ENCODE measurements around the gene DDOST. TPM values are rescaled to one million over a fixed set of nuclear protein-coding genes. Genes with fewer than 3 reads are reported as not detected.
A peak's percentile ranks its signal among the peaks of the same experiment; 100 is the strongest.

DDOST gene
- total and polyA plus RNA-seq, 8 donors, result 189 to 246 (median 202) TPM

DNA sequence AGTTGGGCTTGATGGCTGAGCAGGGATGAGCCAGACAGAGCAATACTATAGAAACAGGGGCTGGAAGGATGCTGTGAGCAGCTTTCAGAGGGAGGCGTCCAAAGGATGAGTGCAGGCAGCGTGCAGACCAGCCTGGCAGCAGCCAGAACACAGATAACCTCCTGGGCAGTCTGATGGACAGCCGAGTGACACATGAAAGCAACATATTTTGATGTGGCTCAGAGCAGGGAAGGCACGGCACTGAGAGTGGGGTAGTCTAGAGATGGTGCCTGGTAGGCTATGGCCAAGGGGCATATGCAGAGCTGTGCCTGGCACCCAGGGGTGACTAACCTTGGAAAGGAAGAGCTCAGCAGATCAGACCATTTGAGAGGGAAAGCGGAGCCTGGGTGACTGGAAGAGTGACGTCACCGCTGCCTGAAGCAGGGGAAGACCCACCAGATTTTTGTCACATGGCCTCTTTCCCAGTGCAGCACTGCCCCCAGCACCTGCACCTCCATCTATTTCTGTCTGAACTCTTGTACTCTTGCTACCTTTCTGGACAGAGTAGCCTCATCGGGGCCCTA, 24.3 kb downstream of the DDOST start:
- no peak for ATAC-seq
- DNase-seq, result no peak
- no peaks in the 10 kb centered on the region for H3K9me3 ChIP-seq
- peaks cover 0 to 48% of the 10 kb centered on the region in 2 donors for H3K36me3 ChIP-seq
- no peak overlapping the region for H3K27ac ChIP-seq
- H3K27me3 ChIP-seq, result no peaks in the 10 kb centered on the region
- H3K4me1 ChIP-seq, result peaks cover 0 to 15% of the 10 kb centered on the region in 2 donors
- TF ChIP-seq, protein P1, sequence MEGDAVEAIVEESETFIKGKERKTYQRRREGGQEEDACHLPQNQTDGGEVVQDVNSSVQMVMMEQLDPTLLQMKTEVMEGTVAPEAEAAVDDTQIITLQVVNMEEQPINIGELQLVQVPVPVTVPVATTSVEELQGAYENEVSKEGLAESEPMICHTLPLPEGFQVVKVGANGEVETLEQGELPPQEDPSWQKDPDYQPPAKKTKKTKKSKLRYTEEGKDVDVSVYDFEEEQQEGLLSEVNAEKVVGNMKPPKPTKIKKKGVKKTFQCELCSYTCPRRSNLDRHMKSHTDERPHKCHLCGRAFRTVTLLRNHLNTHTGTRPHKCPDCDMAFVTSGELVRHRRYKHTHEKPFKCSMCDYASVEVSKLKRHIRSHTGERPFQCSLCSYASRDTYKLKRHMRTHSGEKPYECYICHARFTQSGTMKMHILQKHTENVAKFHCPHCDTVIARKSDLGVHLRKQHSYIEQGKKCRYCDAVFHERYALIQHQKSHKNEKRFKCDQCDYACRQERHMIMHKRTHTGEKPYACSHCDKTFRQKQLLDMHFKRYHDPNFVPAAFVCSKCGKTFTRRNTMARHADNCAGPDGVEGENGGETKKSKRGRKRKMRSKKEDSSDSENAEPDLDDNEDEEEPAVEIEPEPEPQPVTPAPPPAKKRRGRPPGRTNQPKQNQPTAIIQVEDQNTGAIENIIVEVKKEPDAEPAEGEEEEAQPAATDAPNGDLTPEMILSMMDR (IDR thresholded peaks at IDR 0.05), result no peak
- H3K4me3 ChIP-seq, result no peak overlapping the region
- intact Hi-C loops (cut with DNase I), result loop anchor here in 1 of 2 donors (5.0 to 10.0 kb wide), 2 partner anchors 62 to 115 kb away; no protein-coding TSS in a partner anchor

DNA sequence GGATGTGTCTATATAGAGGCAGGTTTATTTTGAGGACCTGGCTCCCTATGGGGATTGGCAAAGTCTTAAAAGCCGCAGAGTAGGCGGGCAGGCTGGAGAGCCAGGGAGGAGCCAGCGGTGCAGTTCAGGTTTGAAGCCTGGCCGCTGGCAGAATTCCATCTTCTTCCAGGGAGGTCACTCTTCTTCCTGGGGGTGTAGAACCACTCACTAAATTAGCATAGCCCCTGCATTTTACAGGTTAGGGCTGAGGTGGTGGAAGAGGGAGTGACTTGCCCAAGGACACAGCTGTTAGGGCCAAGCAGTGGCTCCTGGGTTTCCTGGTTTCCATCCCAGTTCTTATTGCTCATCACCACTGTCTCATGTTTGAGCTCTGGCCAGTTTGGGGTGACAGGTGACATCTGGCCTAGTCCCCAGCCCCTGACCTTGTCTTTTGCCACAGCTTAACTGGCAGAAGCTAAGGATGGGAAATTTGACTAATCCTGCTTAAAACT, 26.5 kb downstream of the DDOST start:
- H3K27ac ChIP-seq, result peak overlapping the region in 1 of 2 donors; percentile 97

DNA sequence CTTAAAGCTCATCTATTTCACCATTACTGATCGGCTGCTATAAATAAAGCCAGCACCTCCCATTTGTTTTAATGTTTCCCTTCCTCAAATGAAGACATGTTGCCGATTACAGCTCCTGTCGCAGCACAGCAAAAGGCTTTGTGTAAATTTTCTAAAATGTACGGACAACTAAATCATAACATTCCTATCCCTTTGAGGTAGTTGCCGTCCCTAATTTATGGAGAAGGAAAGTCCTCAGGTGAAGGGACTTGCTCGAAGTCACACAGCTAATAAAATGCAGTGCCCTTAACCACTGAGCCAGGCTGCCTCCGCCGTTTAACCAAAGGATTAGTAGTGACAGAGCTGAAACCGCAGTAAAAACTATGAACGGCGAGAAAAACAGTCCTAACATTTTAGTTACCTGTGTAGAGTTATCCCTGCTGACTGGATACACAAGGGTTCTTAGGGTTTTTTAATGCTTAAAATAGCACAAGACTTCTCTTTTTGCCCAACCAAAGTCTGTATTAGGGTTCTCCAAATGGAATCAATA, 27.0 kb downstream of the DDOST start:
- Histone ChIP-seq H3K9me3 (no peaks in the 10 kb centered on the region), H3K27me3 (peaks cover 0 to 10% of the 10 kb centered on the region in 2 donors), H3K4me3 (peak overlapping the region; percentile 90 to 96), H3K27ac (peak overlapping the region; percentile 85 to 97), H3K36me3 (peaks cover 0 to 23% of the 10 kb centered on the region in 2 donors), H3K4me1 (peaks cover 0 to 15% of the 10 kb centered on the region in 2 donors)
- TF ChIP-seq, protein P1 (IDR thresholded peaks at IDR 0.05), result no peak
- intact Hi-C loops (cut with DNase I), result loop anchor here in 1 of 2 donors (10.0 kb wide), 1 partner anchor 59 kb away; no protein-coding TSS in a partner anchor
- ATAC-seq, result peak; percentile 4
- DNase-seq, result no peak

More for the DNA sequence above, 26.5 kb downstream of the DDOST start:
- TF ChIP-seq, protein P1 (IDR thresholded peaks at IDR 0.05), result no peak
- Histone ChIP-seq H3K4me3 (peak overlapping the region; percentile 90 to 96), H3K27me3 (peaks cover 0 to 8% of the 10 kb centered on the region in 2 donors), H3K36me3 (peaks cover 0 to 28% of the 10 kb centered on the region in 2 donors), H3K9me3 (no peaks in the 10 kb centered on the region), H3K4me1 (peaks cover 0 to 15% of the 10 kb centered on the region in 2 donors)
- ATAC-seq, result peak; percentile 86
- peak in 2 of 4 donors; percentile 47 to 67 for DNase-seq
- intact Hi-C loops (cut with DNase I), result loop anchor here in 1 of 2 donors (5.0 to 10.0 kb wide), 2 partner anchors 60 to 112 kb away; no protein-coding TSS in a partner anchor

DNA sequence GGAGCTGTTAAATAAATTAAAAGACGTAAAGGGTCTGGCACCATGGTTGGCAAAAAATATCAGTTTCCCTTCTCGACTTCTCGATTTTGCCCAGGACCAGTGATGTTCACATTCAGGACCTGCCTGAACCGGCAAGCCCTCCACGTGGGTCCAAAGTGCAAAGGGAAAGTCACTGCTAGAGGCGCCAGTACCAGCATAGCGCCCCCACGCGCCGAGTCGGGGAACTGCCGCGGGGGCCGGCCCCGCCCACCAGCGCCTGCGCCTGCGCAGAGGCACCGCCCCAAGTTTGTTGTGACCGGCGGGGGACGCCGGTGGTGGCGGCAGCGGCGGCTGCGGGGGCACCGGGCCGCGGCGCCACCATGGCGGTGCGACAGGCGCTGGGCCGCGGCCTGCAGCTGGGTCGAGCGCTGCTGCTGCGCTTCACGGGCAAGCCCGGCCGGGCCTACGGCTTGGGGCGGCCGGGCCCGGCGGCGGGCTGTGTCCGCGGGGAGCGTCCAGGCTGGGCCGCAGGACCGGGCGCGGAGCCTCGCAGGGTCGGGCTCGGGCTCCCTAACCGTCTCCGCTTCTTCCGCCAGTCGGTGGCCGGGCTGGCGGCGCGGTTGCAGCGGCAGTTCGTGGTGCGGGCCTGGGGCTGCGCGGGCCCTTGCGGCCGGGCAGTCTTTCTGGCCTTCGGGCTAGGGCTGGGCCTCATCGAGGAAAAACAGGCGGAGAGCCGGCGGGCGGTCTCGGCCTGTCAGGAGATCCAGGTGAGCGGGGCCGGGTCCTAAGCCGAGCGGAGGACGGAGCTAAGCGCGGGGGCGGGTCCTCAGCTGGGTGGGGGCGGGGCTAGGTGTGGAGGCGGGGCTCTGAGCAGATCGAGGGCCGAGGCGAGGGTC, 27.7 kb downstream of the DDOST start, which contains the start of gene PINK1:
PINK1 (plus strand) TSS at position 269 of the 875 bp plus-strand sequence; CDS start at position 360, 91 bp downstream.
- peaks cover 0 to 16% of the 10 kb centered on the region in 2 donors for H3K36me3 ChIP-seq
- TF ChIP-seq, protein P1 (IDR thresholded peaks at IDR 0.05), result peak; percentile 98 to 99
- intact Hi-C loops (cut with DNase I), result loop anchor here in 1 of 2 donors (10.0 kb wide), 1 partner anchor 59 kb away; no protein-coding TSS in a partner anchor
- H3K4me3 ChIP-seq, result peak within 1 kb of the TSS; percentile 90 to 96
- peak; percentile 97 for ATAC-seq
- peaks cover 0 to 15% of the 10 kb centered on the region in 2 donors for H3K4me1 ChIP-seq
- H3K27me3 ChIP-seq, result peaks cover 0 to 10% of the 10 kb centered on the region in 2 donors
- H3K27ac ChIP-seq, result peak within 1 kb of the TSS; percentile 85 to 97
- peaks cover 0 to 4% of the 10 kb centered on the region in 2 donors for H3K9me3 ChIP-seq
- peak; percentile 60 to 96 (median 80) for DNase-seq
